Epidermal melanocyte (primary cell): Measurements from ENCODE around the gene CEP290.
A peak's percentile ranks its signal among the peaks of the same experiment; 100 is the strongest.

Experiments
- DNase-seq: peaks from one replicate; pipeline ENCODE4 v3.0.0; 2011; ENCODE audit warnings: low spot score; ENCODE audit not compliant: insufficient read length

The CEP290 gene

GRCh38 chr12:88141774-88142609 is at the start of gene CEP290, which contains the start of gene TMTC3:
TSS of gene CEP290 (minus strand) at chr12:88142088. CDS start at chr12:88141307, 781 bp downstream.
TSS of gene TMTC3 (plus strand) at chr12:88142307. CDS start at chr12:88148316, 6,009 bp downstream.
- peak; percentile 69 for DNase-seq

GRCh38 chr12:88188180-88188579 is 46.3 kb upstream of the CEP290 start:
- DNase-seq: no peak

GRCh38 chr12:88187571-88187970 is 45.7 kb upstream of the CEP290 start:
- DNase-seq: no peak

- peak; percentile 20 for DNase-seq
These were observed 44.1 kb upstream of the CEP290 start for GRCh38 chr12:88185988-88186387.

GRCh38 chr12:88185279-88185678 is 43.4 kb upstream of the CEP290 start:
- no peak for DNase-seq

- DNase-seq: no peak
These were observed 42.3 kb upstream of the CEP290 start for GRCh38 chr12:88184196-88184595.

- no peak for DNase-seq
These were observed 40.5 kb upstream of the CEP290 start for GRCh38 chr12:88182416-88182815.

GRCh38 chr12:88181881-88182280 is 40.0 kb upstream of the CEP290 start:
- no peak for DNase-seq

GRCh38 chr12:88179436-88180014 is 37.6 kb upstream of the CEP290 start:
- no peak for DNase-seq

- no peak for DNase-seq
These were observed 33.7 kb upstream of the CEP290 start for GRCh38 chr12:88175544-88175943.

- DNase-seq: no peak
These were observed 31.0 kb upstream of the CEP290 start for GRCh38 chr12:88172844-88173407.

- no peak for DNase-seq
These were observed 25.5 kb upstream of the CEP290 start for GRCh38 chr12:88167384-88167783.

- no peak for DNase-seq
These were observed 24.3 kb upstream of the CEP290 start for GRCh38 chr12:88166179-88166578.

GRCh38 chr12:88163371-88163770 is 21.5 kb upstream of the CEP290 start:
- no peak for DNase-seq

- no peak for DNase-seq
These were observed 14.3 kb upstream of the CEP290 start for GRCh38 chr12:88156075-88156654.

- DNase-seq: no peak
These were observed 12.1 kb upstream of the CEP290 start for GRCh38 chr12:88153959-88154358.

GRCh38 chr12:88150063-88150462 is 8.2 kb upstream of the CEP290 start:
- DNase-seq: no peak

- DNase-seq: no peak
These were observed 3.9 kb upstream of the CEP290 start for GRCh38 chr12:88145567-88146505.

- DNase-seq: no peak
These were observed 2.9 kb upstream of the CEP290 start for GRCh38 chr12:88144546-88145468.

GRCh38 chr12:88144037-88144436 is 2.1 kb upstream of the CEP290 start:
- no peak for DNase-seq
